ENCODE data around the gene PAK3.

Gene PAK3

GRCh38 chrX:111095974-111096895 lies at the start of gene PAK3:
Gene PAK3 (plus strand): TSS chrX:111096191. CDS start chrX:111123104, 26,913 bp downstream.
- H3K4me3 ChIP-seq (ENCODE audit: low read length), result 0 out of 2 replicates have a peak within 1 kb of the TSS, but pooled peaks have one; percentile 20
- H4K20me1 ChIP-seq (ENCODE audit: control insufficient read depth, insufficient read depth, low read depth, low read length), result no peaks in the 10 kb centered on the region
- H3K9me2 ChIP-seq (replicated peaks; ENCODE audit: control insufficient read depth, low read length), result no peaks in the 10 kb centered on the region
- no peaks in the 10 kb centered on the region for H3K36me3 ChIP-seq (ENCODE audit: control insufficient read depth, low read length)
- no peaks in the 10 kb centered on the region for H3K9me3 ChIP-seq (ENCODE audit: control insufficient read depth, insufficient read depth, low read length)
- H3F3A ChIP-seq (ENCODE audit: control insufficient read depth, insufficient read depth), result no peaks in the 10 kb centered on the region
- no peaks in the 10 kb centered on the region for H3K79me2 ChIP-seq (ENCODE audit: control insufficient read depth, low read length)
- TF ChIP-seq CTCF (IDR thresholded peaks at IDR 0.05; ENCODE audit: low read depth, low read length, poor library complexity, severe bottlenecking) (no peak), EZH2phosphoT487 (IDR thresholded peaks at IDR 0.05; ENCODE audit: borderline replicate concordance, low read length) (no peak)
- H3K4me1 ChIP-seq (ENCODE audit: control insufficient read depth, low read length), result no peaks in the 10 kb centered on the region
- H3K4me2 ChIP-seq (ENCODE audit: low read length), result peak within 1 kb of the TSS; percentile 33; the same call in 1 of the 2 replicates
- H3K27me3 ChIP-seq (ENCODE audit: control insufficient read depth, low read length), result peaks cover 10% of the 10 kb centered on the region
- H3K27ac ChIP-seq (ENCODE audit: low read depth, low read length), result no peak within 1 kb of the TSS

DNA sequence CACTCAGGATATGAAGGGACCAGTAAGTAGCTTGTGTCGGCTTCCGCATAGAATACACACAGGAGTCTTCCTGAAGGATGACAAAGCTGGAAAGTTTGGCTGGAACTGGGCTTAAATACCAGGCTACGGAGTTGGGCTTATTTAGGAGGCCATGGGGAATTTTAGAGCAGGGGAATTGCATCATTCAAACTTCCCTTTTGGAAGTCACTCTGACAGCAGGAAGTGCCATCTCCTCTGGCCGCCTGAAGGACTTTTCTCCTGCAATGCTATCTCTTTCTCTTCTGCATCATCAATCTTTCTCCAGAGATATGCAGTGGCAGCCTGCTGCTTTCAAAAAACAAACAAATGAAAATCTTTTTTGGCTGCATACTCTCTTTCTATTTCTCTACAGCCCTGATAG lies 48.4 kb upstream of the PAK3 start:
- Histone ChIP-seq H3K79me2 (ENCODE audit: control insufficient read depth, low read length) (no peaks in the 10 kb centered on the region), H3K4me1 (ENCODE audit: control insufficient read depth, low read length) (no peaks in the 10 kb centered on the region), H3K36me3 (ENCODE audit: control insufficient read depth, low read length) (no peaks in the 10 kb centered on the region), H3K4me3 (ENCODE audit: low read length) (no peak overlapping the region), H3K27me3 (ENCODE audit: control insufficient read depth, low read length) (no peaks in the 10 kb centered on the region), H3K9me2 (replicated peaks; ENCODE audit: control insufficient read depth, low read length) (no peaks in the 10 kb centered on the region), H3F3A (ENCODE audit: control insufficient read depth, insufficient read depth) (no peaks in the 10 kb centered on the region), H3K9me3 (ENCODE audit: control insufficient read depth, insufficient read depth, low read length) (no peaks in the 10 kb centered on the region), H4K20me1 (ENCODE audit: control insufficient read depth, insufficient read depth, low read depth, low read length) (no peaks in the 10 kb centered on the region), H3K27ac (ENCODE audit: low read depth, low read length) (no peak overlapping the region), H3K4me2 (ENCODE audit: low read length) (no peak overlapping the region)
- TF ChIP-seq CTCF (IDR thresholded peaks at IDR 0.05; ENCODE audit: low read depth, low read length, poor library complexity, severe bottlenecking), result no peak
- no peak for TF ChIP-seq EZH2phosphoT487 (IDR thresholded peaks at IDR 0.05; ENCODE audit: borderline replicate concordance, low read length)

DNA sequence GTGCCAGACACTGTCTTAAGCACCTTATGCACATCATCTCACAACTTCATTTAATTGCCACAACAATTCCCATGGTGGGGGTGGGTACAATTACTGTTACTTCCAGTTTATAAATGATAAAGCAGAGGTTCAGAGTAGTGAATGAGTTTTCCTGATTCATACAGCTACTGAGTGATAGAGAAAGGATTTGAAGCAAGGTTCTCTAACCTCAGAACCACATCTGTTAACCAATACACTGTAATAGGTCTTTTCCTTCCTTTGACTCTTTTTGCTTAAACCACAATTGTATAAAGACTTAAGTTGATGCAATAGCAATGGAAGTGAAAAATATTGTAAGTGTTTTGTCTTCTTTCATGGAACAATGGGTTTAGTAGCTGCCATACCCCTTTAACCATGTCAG lies 43.5 kb upstream of the PAK3 start:
- Histone ChIP-seq H3K4me2 (ENCODE audit: low read length) (no peak overlapping the region), H3K4me3 (ENCODE audit: low read length) (no peak overlapping the region), H3K79me2 (ENCODE audit: control insufficient read depth, low read length) (no peaks in the 10 kb centered on the region), H4K20me1 (ENCODE audit: control insufficient read depth, insufficient read depth, low read depth, low read length) (no peaks in the 10 kb centered on the region), H3K9me3 (ENCODE audit: control insufficient read depth, insufficient read depth, low read length) (no peaks in the 10 kb centered on the region), H3K27me3 (ENCODE audit: control insufficient read depth, low read length) (no peaks in the 10 kb centered on the region), H3K27ac (ENCODE audit: low read depth, low read length) (no peak overlapping the region), H3F3A (ENCODE audit: control insufficient read depth, insufficient read depth) (no peaks in the 10 kb centered on the region), H3K4me1 (ENCODE audit: control insufficient read depth, low read length) (no peaks in the 10 kb centered on the region), H3K36me3 (ENCODE audit: control insufficient read depth, low read length) (no peaks in the 10 kb centered on the region), H3K9me2 (replicated peaks; ENCODE audit: control insufficient read depth, low read length) (no peaks in the 10 kb centered on the region)
- TF ChIP-seq CTCF (IDR thresholded peaks at IDR 0.05; ENCODE audit: low read depth, low read length, poor library complexity, severe bottlenecking) (no peak), EZH2phosphoT487 (IDR thresholded peaks at IDR 0.05; ENCODE audit: borderline replicate concordance, low read length) (no peak)

Data from DOHH2 (cell line).